ENCODE measurements around the gene NFATC3.

The NFATC3 gene

GRCh38 chr16:68246121-68246520 lies 161.0 kb downstream of the NFATC3 start:
- Histone ChIP-seq H3K9me3 (ENCODE audit: control insufficient read depth in 1 of 2, low read length in 2 of 2) (no peaks in the 10 kb centered on the region), H3K27me3 (ENCODE audit: low read depth, low read length) (no peaks in the 10 kb centered on the region), H3K36me3 (ENCODE audit: control insufficient read depth in 1 of 2, insufficient read depth in 2 of 2, low read length in 2 of 2) (peaks cover 4 to 12% of the 10 kb centered on the region in 2 donors), H3K4me1 (ENCODE audit: control insufficient read depth in 1 of 2, insufficient read depth in 2 of 2, low read length in 2 of 2) (peaks cover 15 to 30% of the 10 kb centered on the region in 2 donors), H3K27ac (ENCODE audit: low read length) (no peak overlapping the region), H3K4me3 (ENCODE audit: low read depth in 1 of 2, low read length in 2 of 2) (peak overlapping the region; percentile 83 to 92)

- H3K36me3 ChIP-seq (ENCODE audit: control insufficient read depth in 1 of 2, insufficient read depth in 2 of 2, low read length in 2 of 2): peaks cover 4 to 12% of the 10 kb centered on the region in 2 donors
- no peaks in the 10 kb centered on the region for H3K9me3 ChIP-seq (ENCODE audit: control insufficient read depth in 1 of 2, low read length in 2 of 2)
- H3K27me3 ChIP-seq (ENCODE audit: low read depth, low read length): no peaks in the 10 kb centered on the region
- H3K4me1 ChIP-seq (ENCODE audit: control insufficient read depth in 1 of 2, insufficient read depth in 2 of 2, low read length in 2 of 2): peaks cover 15 to 30% of the 10 kb centered on the region in 2 donors
- H3K4me3 ChIP-seq (ENCODE audit: low read depth in 1 of 2, low read length in 2 of 2): peak overlapping the region in 1 of 2 donors; percentile 92
- H3K27ac ChIP-seq (ENCODE audit: low read length): no peak overlapping the region
Observed at GRCh38 chr16:68246666-68247065, 161.5 kb downstream of the NFATC3 start.

GRCh38 chr16:68247400-68247799 lies 162.2 kb downstream of the NFATC3 start:
- no peak overlapping the region for H3K27ac ChIP-seq (ENCODE audit: low read length)
- H3K4me3 ChIP-seq (ENCODE audit: low read depth in 1 of 2, low read length in 2 of 2): no peak overlapping the region
- no peaks in the 10 kb centered on the region for H3K9me3 ChIP-seq (ENCODE audit: control insufficient read depth in 1 of 2, low read length in 2 of 2)
- peaks cover 15 to 37% of the 10 kb centered on the region in 2 donors for H3K4me1 ChIP-seq (ENCODE audit: control insufficient read depth in 1 of 2, insufficient read depth in 2 of 2, low read length in 2 of 2)
- H3K36me3 ChIP-seq (ENCODE audit: control insufficient read depth in 1 of 2, insufficient read depth in 2 of 2, low read length in 2 of 2): peaks cover 4 to 17% of the 10 kb centered on the region in 2 donors
- no peaks in the 10 kb centered on the region for H3K27me3 ChIP-seq (ENCODE audit: low read depth, low read length)

GRCh38 chr16:68247932-68248331 lies 162.8 kb downstream of the NFATC3 start:
- Histone ChIP-seq H3K9me3 (ENCODE audit: control insufficient read depth in 1 of 2, low read length in 2 of 2) (no peaks in the 10 kb centered on the region), H3K36me3 (ENCODE audit: control insufficient read depth in 1 of 2, insufficient read depth in 2 of 2, low read length in 2 of 2) (peaks cover 4 to 22% of the 10 kb centered on the region in 2 donors), H3K27me3 (ENCODE audit: low read depth, low read length) (no peaks in the 10 kb centered on the region), H3K27ac (ENCODE audit: low read length) (no peak overlapping the region), H3K4me1 (ENCODE audit: control insufficient read depth in 1 of 2, insufficient read depth in 2 of 2, low read length in 2 of 2) (peaks cover 15 to 39% of the 10 kb centered on the region in 2 donors), H3K4me3 (ENCODE audit: low read depth in 1 of 2, low read length in 2 of 2) (no peak overlapping the region)

GRCh38 chr16:68249371-68249770 lies 164.2 kb downstream of the NFATC3 start:
- peaks cover 13 to 36% of the 10 kb centered on the region in 2 donors for H3K4me1 ChIP-seq (ENCODE audit: control insufficient read depth in 1 of 2, insufficient read depth in 2 of 2, low read length in 2 of 2)
- no peak overlapping the region for H3K27ac ChIP-seq (ENCODE audit: low read length)
- H3K4me3 ChIP-seq (ENCODE audit: low read depth in 1 of 2, low read length in 2 of 2): no peak overlapping the region
- H3K27me3 ChIP-seq (ENCODE audit: low read depth, low read length): no peaks in the 10 kb centered on the region
- H3K36me3 ChIP-seq (ENCODE audit: control insufficient read depth in 1 of 2, insufficient read depth in 2 of 2, low read length in 2 of 2): peaks cover 4 to 32% of the 10 kb centered on the region in 2 donors
- no peaks in the 10 kb centered on the region for H3K9me3 ChIP-seq (ENCODE audit: control insufficient read depth in 1 of 2, low read length in 2 of 2)

- H3K27me3 ChIP-seq (ENCODE audit: low read depth, low read length): no peaks in the 10 kb centered on the region
- H3K9me3 ChIP-seq (ENCODE audit: control insufficient read depth in 1 of 2, low read length in 2 of 2): no peaks in the 10 kb centered on the region
- H3K4me3 ChIP-seq (ENCODE audit: low read depth in 1 of 2, low read length in 2 of 2): no peak overlapping the region
- H3K36me3 ChIP-seq (ENCODE audit: control insufficient read depth in 1 of 2, insufficient read depth in 2 of 2, low read length in 2 of 2): peaks cover 13 to 44% of the 10 kb centered on the region in 2 donors
- peaks cover 11 to 28% of the 10 kb centered on the region in 2 donors for H3K4me1 ChIP-seq (ENCODE audit: control insufficient read depth in 1 of 2, insufficient read depth in 2 of 2, low read length in 2 of 2)
- H3K27ac ChIP-seq (ENCODE audit: low read length): no peak overlapping the region
Observed at GRCh38 chr16:68250951-68251350, 165.8 kb downstream of the NFATC3 start.

- Histone ChIP-seq H3K27me3 (ENCODE audit: low read depth, low read length) (no peaks in the 10 kb centered on the region), H3K9me3 (ENCODE audit: control insufficient read depth in 1 of 2, low read length in 2 of 2) (no peaks in the 10 kb centered on the region), H3K36me3 (ENCODE audit: control insufficient read depth in 1 of 2, insufficient read depth in 2 of 2, low read length in 2 of 2) (peaks cover 13 to 46% of the 10 kb centered on the region in 2 donors), H3K4me1 (ENCODE audit: control insufficient read depth in 1 of 2, insufficient read depth in 2 of 2, low read length in 2 of 2) (peaks cover 2 to 19% of the 10 kb centered on the region in 2 donors), H3K4me3 (ENCODE audit: low read depth in 1 of 2, low read length in 2 of 2) (no peak overlapping the region), H3K27ac (ENCODE audit: low read length) (peak overlapping the region; percentile 33)
Observed at GRCh38 chr16:68251832-68252231, 166.7 kb downstream of the NFATC3 start.

GRCh38 chr16:68252383-68252782 lies 167.2 kb downstream of the NFATC3 start:
- H3K9me3 ChIP-seq (ENCODE audit: control insufficient read depth in 1 of 2, low read length in 2 of 2): no peaks in the 10 kb centered on the region
- no peaks in the 10 kb centered on the region for H3K27me3 ChIP-seq (ENCODE audit: low read depth, low read length)
- H3K4me3 ChIP-seq (ENCODE audit: low read depth in 1 of 2, low read length in 2 of 2): no peak overlapping the region
- H3K4me1 ChIP-seq (ENCODE audit: control insufficient read depth in 1 of 2, insufficient read depth in 2 of 2, low read length in 2 of 2): peaks cover 0 to 14% of the 10 kb centered on the region in 2 donors
- H3K27ac ChIP-seq (ENCODE audit: low read length): peak overlapping the region; percentile 33
- peaks cover 13 to 46% of the 10 kb centered on the region in 2 donors for H3K36me3 ChIP-seq (ENCODE audit: control insufficient read depth in 1 of 2, insufficient read depth in 2 of 2, low read length in 2 of 2)

GRCh38 chr16:68253721-68254120 lies 168.6 kb downstream of the NFATC3 start:
- Histone ChIP-seq H3K4me3 (ENCODE audit: low read depth in 1 of 2, low read length in 2 of 2) (no peak overlapping the region), H3K27ac (ENCODE audit: low read length) (no peak overlapping the region), H3K4me1 (ENCODE audit: control insufficient read depth in 1 of 2, insufficient read depth in 2 of 2, low read length in 2 of 2) (peaks cover 0 to 9% of the 10 kb centered on the region in 2 donors), H3K36me3 (ENCODE audit: control insufficient read depth in 1 of 2, insufficient read depth in 2 of 2, low read length in 2 of 2) (peaks cover 13 to 54% of the 10 kb centered on the region in 2 donors), H3K27me3 (ENCODE audit: low read depth, low read length) (no peaks in the 10 kb centered on the region), H3K9me3 (ENCODE audit: control insufficient read depth in 1 of 2, low read length in 2 of 2) (no peaks in the 10 kb centered on the region)

GRCh38 chr16:68255712-68256111 lies 170.5 kb downstream of the NFATC3 start:
- no peak overlapping the region for H3K27ac ChIP-seq (ENCODE audit: low read length)
- peaks cover 23 to 64% of the 10 kb centered on the region in 2 donors for H3K36me3 ChIP-seq (ENCODE audit: control insufficient read depth in 1 of 2, insufficient read depth in 2 of 2, low read length in 2 of 2)
- no peaks in the 10 kb centered on the region for H3K27me3 ChIP-seq (ENCODE audit: low read depth, low read length)
- no peaks in the 10 kb centered on the region for H3K9me3 ChIP-seq (ENCODE audit: control insufficient read depth in 1 of 2, low read length in 2 of 2)
- H3K4me3 ChIP-seq (ENCODE audit: low read depth in 1 of 2, low read length in 2 of 2): no peak overlapping the region
- H3K4me1 ChIP-seq (ENCODE audit: control insufficient read depth in 1 of 2, insufficient read depth in 2 of 2, low read length in 2 of 2): peaks cover 0 to 9% of the 10 kb centered on the region in 2 donors

GRCh38 chr16:68257251-68257905 lies 172.2 kb downstream of the NFATC3 start:
- no peaks in the 10 kb centered on the region for H3K9me3 ChIP-seq (ENCODE audit: control insufficient read depth in 1 of 2, low read length in 2 of 2)
- H3K27me3 ChIP-seq (ENCODE audit: low read depth, low read length): no peaks in the 10 kb centered on the region
- H3K36me3 ChIP-seq (ENCODE audit: control insufficient read depth in 1 of 2, insufficient read depth in 2 of 2, low read length in 2 of 2): peaks cover 19 to 56% of the 10 kb centered on the region in 2 donors
- H3K4me3 ChIP-seq (ENCODE audit: low read depth in 1 of 2, low read length in 2 of 2): no peak overlapping the region
- peaks cover 0 to 8% of the 10 kb centered on the region in 2 donors for H3K4me1 ChIP-seq (ENCODE audit: control insufficient read depth in 1 of 2, insufficient read depth in 2 of 2, low read length in 2 of 2)
- peak overlapping the region; percentile 43 for H3K27ac ChIP-seq (ENCODE audit: low read length)

Data from muscle layer of duodenum (tissue), 2 donors.